GM12872 (cell line): ENCODE measurements around the gene SELL.

Experiments
- CTCF ChIP-seq: IDR thresholded peaks from 3 replicates; pipeline ENCODE4 v1.5.1; 2011; ENCODE audit warnings: low read depth, mild to moderate bottlenecking, low read length, moderate library complexity; ENCODE audit not compliant: insufficient read depth

The SELL gene

DNA sequence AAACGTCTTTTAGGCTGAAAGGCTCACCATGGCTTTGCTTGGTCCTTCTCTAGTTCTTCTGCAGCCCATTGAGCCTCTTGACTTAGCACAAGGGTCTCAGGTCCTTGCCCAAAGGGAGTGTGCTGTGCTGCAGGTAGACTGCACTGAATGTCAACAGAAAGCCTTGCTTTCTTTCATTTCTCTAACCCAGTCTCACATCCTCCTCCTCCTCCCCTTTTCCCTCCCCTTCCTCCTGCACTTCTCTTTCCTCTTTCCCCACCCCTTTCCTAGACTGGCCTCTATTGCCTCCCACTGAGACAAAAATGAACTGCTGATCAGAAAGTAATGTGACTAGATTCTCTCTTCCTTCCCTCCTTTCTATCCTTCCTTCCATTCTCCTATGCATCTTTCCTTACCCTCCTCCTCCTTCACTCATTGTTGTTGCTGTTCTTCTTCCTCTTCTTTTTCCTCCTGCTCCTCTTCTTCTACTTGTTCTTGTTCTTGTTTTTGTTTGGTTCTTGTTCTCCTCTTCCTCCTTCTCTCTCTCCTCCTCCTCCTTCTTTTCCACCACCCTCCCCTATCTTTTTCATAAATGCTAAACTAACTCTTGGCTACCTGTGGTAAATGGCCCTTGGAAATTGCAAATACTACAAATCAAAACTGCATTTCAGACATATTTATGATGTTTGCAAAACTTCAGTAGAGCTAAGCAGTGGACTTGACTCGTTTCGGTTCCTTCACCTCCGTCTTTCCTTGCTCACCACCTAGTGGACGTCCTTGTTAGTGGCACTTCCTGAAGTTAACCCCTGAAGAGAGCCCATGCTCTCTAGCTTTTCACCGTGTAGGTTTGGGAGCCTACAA, at the start of gene SELL:
Gene SELL (minus strand): TSS at position 152 of the 840 bp plus-strand sequence. CDS start 122 bp downstream, at position 30.
- TF ChIP-seq CTCF: peak; percentile 87

DNA sequence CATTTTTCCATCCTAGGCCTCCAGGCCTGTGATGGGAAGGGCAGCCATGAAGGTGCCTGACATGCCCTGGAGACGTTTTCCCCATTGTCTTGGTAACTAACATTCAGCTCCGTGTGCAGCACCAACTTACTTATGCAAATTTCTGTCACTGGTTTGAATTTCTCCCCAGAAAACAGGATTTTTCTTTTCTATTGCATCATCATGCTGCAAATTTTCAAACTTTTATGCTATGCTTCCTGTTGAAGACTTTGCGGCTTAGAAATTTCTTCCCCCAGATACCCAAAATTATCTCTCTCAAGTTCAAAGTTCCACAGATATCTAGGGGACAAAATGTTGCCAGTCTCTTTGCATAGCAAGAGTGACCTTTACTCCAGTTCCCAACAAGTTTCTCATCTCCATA, 47.6 kb upstream of the SELL start:
- TF ChIP-seq CTCF: no peak

DNA sequence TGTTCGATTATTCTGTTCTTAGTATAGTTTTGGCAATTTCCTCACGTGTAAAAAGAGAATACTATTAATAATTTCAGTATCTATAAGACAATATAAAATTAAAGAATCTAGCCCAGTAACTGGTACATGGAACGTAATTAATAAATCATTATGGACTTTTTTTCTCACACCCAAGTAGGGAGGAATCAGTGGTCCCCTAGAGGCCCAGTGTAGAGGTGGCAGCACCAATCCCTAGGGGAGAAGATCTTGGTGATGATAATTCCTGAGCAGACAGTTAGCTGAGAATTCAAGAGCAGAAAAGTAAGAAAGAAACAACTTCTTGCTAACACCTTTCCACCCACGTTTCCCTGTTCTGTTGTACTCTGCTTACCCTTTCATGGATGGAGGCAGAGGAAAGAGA, 42.1 kb upstream of the SELL start:
- no peak for TF ChIP-seq CTCF

GRCh38 chr1:169750041-169750440, 38.6 kb upstream of the SELL start:
- no peak for TF ChIP-seq CTCF

- TF ChIP-seq CTCF: no peak
Measured at GRCh38 chr1:169746550-169746949, 35.1 kb upstream of the SELL start.

GRCh38 chr1:169745015-169745861, 33.8 kb upstream of the SELL start:
- TF ChIP-seq CTCF: no peak

GRCh38 chr1:169741666-169742394, 30.4 kb upstream of the SELL start:
- TF ChIP-seq CTCF: no peak
